HEK293 (cell line): ENCODE measurements around the gene HMOX1.

Source experiments
- SALL2 ChIP-seq: fragments of 450-650 bp; formaldehyde crosslinking; IDR thresholded peaks from 2 replicates; pipeline ENCODE4 v1.5.0; 2017; ENCODE audit warnings: missing biosample characterization, mild to moderate bottlenecking, missing genetic modification characterization, borderline replicate concordance
- ZBTB8A ChIP-seq: fragments of 450-650 bp; formaldehyde crosslinking; IDR thresholded peaks from 2 replicates; pipeline ENCODE4 v1.5.1; 2016; ENCODE audit warnings: missing biosample characterization, missing genetic modification characterization
- TF ChIP-seq, protein P1 (sequence below): fragments of 450-650 bp; formaldehyde crosslinking; optimal IDR thresholded peaks from 2 replicates; pipeline ENCODE3; 2016; ENCODE audit warnings: missing biosample characterization, mild to moderate bottlenecking, missing genetic modification characterization

DNA sequence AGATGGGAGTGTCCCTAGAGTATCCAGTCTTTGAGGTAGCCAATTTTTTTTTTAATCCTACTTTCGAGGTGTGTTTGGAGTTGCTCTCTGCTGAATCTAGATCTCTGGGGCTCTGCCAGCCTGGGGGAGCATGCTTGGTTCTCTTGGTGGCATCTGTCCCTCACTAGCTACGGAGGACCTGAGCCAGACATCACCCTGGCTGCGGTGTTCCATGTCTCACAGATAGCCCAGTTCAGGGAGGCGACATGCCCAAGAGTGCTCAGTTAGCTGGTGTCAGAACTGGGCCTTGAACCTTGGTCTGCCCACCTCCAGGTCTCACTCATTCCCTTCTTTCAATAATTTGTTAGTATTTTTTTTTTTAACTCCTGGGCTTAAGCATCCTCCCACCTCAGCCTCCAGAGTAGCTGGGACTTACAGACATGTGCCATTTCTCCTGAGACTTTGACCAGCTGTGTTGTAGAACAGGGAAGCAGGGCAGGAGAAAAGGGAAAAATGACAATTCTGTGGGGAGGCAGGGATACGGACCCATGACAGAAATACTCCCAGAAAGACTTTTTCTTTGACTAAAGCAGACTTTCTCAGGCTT, 621 bp downstream of the HMOX1 start:
- TF ChIP-seq SALL2: no peak
- no peak for TF ChIP-seq ZBTB8A
- TF ChIP-seq, protein P1, sequence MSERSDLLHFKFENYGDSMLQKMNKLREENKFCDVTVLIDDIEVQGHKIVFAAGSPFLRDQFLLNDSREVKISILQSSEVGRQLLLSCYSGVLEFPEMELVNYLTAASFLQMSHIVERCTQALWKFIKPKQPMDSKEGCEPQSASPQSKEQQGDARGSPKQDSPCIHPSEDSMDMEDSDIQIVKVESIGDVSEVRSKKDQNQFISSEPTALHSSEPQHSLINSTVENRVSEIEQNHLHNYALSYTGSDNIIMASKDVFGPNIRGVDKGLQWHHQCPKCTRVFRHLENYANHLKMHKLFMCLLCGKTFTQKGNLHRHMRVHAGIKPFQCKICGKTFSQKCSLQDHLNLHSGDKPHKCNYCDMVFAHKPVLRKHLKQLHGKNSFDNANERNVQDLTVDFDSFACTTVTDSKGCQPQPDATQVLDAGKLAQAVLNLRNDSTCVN: no peak
